Esophagus muscularis mucosa (tissue), 4 donors: ENCODE results near the gene SASH1.

Experiments
- EP300 ChIP-seq: sonication (generic); formaldehyde crosslinking; IDR thresholded peaks from one replicate; pipeline ENCODE4 v1.6.1; 2017; ENCODE audit warnings: antibody characterized with exemption
- POLR2A ChIP-seq: fragments of 450-650 bp; IDR thresholded peaks from one replicate; pipeline ENCODE4 v1.6.1; 2017; ENCODE audit warnings: antibody characterized with exemption, moderate library complexity, mild to moderate bottlenecking, low read depth
- POLR2AphosphoS5 ChIP-seq, 2 donors: sonication (generic); formaldehyde crosslinking; IDR thresholded peaks; one replicate each; pipeline ENCODE4 v1.6.1; 2017; ENCODE audit warnings: antibody characterized with exemption in 2 of 2
- TF ChIP-seq, protein P1 (sequence below), 3 experiments: fragments of 200-600 bp in 2 of 3; fragments of 450-650 bp in 1 of 3; sonication (generic) in 2 of 3; IDR thresholded peaks; one replicate each; pipeline ENCODE4 v1.5.1; 2017 to 2019; ENCODE audit warnings: antibody characterized with exemption in 3 of 3, mild to moderate bottlenecking in 2 of 3, moderate library complexity in 1 of 3

DNA sequence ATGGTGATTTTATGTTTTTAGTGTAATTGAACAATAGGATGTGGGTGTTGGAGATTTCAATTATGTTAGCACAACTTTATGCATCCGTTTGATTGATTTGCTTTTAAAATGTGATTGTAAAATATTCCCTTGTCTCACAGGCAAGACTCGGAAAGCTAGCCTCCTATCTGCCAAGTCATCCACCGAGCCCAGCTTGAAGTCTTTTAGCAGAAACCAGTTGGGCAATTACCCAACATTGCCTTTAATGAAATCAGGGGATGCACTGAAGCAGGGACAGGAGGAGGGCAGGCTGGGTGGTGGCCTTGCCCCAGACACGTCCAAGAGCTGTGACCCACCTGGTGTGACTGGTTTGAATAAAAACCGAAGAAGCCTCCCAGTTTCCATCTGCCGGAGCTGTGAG is 200.9 kb downstream of the SASH1 start:
- TF ChIP-seq, protein P1, sequence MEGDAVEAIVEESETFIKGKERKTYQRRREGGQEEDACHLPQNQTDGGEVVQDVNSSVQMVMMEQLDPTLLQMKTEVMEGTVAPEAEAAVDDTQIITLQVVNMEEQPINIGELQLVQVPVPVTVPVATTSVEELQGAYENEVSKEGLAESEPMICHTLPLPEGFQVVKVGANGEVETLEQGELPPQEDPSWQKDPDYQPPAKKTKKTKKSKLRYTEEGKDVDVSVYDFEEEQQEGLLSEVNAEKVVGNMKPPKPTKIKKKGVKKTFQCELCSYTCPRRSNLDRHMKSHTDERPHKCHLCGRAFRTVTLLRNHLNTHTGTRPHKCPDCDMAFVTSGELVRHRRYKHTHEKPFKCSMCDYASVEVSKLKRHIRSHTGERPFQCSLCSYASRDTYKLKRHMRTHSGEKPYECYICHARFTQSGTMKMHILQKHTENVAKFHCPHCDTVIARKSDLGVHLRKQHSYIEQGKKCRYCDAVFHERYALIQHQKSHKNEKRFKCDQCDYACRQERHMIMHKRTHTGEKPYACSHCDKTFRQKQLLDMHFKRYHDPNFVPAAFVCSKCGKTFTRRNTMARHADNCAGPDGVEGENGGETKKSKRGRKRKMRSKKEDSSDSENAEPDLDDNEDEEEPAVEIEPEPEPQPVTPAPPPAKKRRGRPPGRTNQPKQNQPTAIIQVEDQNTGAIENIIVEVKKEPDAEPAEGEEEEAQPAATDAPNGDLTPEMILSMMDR (IDR thresholded peaks at IDR 0.05) = no peak
- TF ChIP-seq POLR2AphosphoS5 (IDR thresholded peaks at IDR 0.05) (no peak), POLR2A (no peak), EP300 (no peak)
